ENCODE results near the gene OR2L8. TPM values are rescaled to one million over a fixed set of nuclear protein-coding genes. Genes with fewer than 3 reads are reported as not detected.
A peak's percentile ranks its signal among the peaks of the same experiment; 100 is the strongest.

The OR2L8 gene
- total RNA-seq, 1 donor: not detected

- no peak overlapping the region for H3K4me3 ChIP-seq (ENCODE audit: low read depth, low read length)
- TF ChIP-seq CTCF (IDR thresholded peaks at IDR 0.05; ENCODE audit: insufficient read depth, low read depth, low read length): no peak
These were observed 12.2 kb upstream of the OR2L8 start for GRCh38 chr1:247936415-247936814.

DNA sequence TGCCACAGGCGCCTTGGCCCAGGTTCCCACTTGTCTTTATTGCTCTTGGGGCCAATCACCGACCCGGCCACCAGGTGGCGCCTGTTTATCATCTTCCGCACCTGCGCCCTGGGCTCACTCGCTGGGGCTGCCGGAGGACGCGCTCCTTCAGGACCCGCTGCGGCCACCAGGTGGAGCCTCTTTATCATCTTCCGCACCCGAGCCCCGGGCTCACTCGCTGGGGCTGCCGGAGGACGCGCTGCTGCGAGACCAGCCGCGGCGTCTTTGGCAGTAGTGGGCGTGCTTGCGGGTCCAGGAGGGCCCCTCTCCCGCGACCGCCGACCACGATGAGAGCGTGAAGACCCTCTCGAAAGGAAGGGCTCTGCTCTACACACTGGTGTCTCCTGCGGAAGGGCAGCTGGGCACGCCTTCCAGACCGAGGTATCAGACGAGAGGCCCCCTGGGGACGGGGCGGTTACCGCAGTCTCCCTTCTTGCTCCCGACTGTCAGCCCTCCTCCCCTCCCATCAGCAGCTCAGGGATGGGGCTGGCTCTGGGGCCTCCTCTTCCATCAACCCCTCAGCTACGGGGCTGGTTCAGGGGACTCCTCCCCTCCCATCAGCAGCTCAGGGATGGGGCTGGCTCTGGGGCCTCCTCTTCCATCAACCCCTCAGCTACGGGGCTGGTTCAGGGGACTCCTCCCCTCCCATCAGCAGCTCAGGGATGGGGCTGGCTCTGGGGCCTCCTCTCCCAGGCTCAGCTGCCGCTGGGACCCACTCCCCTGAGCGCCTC lies 11.5 kb upstream of the OR2L8 start:
- peak; percentile 57 for TF ChIP-seq CTCF (IDR thresholded peaks at IDR 0.05; ENCODE audit: insufficient read depth, low read depth, low read length)
- H3K4me3 ChIP-seq (ENCODE audit: low read depth, low read length): peak overlapping the region; percentile 50
- DNase-seq (ENCODE audit: low read depth): peak; percentile 48

More at GRCh38 chr1:247936415-247936814, 12.2 kb upstream of the OR2L8 start:
- no peak for DNase-seq (ENCODE audit: low read depth)

DNA sequence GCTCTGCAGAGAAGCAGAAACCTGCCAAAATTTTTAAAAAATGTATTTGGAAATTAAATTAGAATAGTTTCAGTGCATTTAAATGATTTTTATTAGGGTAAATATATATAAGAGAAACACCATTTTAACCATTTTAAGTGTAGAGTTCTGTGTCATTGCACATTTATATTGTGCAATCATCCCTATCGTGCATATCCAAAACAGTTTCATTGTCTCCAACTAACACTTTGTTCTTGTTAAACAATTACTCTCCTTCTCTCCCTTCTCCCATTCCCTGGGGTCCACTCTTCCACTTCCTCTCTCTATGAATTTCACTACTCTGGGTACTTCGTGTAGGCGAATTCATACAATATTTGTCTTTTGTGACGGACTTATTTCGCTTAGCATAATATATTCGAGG lies 6.0 kb upstream of the OR2L8 start:
- no peak for TF ChIP-seq CTCF (IDR thresholded peaks at IDR 0.05; ENCODE audit: insufficient read depth, low read depth, low read length)
- no peak for DNase-seq (ENCODE audit: low read depth)
- H3K4me3 ChIP-seq (ENCODE audit: low read depth, low read length): no peak overlapping the region

DNA sequence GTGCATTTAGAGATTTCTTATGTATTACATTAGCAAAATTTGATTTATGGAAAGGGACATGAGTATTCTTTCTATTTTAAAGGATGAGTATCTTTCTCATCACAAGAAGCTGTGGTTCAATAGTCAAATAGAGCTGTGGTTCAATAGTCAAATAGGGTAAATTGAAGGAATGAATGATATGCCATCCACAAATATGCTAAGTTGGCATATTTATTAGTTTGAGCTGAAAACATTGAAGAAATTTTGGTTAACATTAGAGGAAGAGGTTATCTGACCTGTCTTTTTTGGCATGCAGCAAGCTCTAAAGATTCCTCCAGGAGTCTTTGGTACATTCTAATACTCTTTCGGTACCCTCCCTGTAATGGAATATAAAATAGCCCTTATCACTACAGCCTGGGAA lies 4.8 kb downstream of the OR2L8 start:
- TF ChIP-seq CTCF (IDR thresholded peaks at IDR 0.05; ENCODE audit: insufficient read depth, low read depth, low read length): no peak
- H3K4me3 ChIP-seq (ENCODE audit: low read depth, low read length): no peak overlapping the region
- no peak for DNase-seq (ENCODE audit: low read depth)

GRCh38 chr1:247961791-247962190 lies 13.1 kb downstream of the OR2L8 start:
- TF ChIP-seq CTCF (IDR thresholded peaks at IDR 0.05; ENCODE audit: insufficient read depth, low read depth, low read length): no peak
- no peak for DNase-seq (ENCODE audit: low read depth)
- no peak overlapping the region for H3K4me3 ChIP-seq (ENCODE audit: low read depth, low read length)

DNA sequence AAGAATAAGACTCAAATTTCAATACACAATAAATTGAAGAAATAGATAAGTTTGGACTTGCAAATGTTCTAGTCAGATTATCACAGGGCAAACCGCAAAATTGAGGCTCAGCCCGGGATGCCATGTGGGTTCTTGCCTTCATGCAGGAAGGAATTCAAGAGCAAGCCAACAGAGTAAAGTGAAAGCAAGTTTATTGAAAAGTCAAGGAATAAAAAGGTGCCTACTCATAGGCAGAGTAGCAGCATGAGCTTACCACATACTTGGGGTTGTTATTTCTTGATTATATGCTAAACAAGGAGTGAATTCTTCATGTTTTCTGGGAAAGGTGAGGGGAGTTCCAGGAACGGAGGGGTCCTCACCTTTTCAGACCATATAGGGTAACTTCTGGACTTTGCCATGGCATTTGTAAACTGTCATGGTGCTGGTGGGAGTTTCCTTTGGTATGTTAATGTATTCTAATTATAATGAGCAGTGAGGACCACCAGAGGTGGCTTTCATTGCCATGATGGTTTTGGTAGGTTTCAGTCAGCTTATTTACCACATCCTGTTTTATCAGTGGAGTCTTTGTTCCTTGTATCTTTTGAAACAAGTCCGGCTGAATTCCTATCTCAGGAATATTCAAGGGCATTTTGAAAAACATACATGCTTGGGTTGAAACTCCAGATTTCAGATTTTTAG lies 14.4 kb downstream of the OR2L8 start:
- DNase-seq (ENCODE audit: low read depth): no peak
- TF ChIP-seq CTCF (IDR thresholded peaks at IDR 0.05; ENCODE audit: insufficient read depth, low read depth, low read length): no peak
- H3K4me3 ChIP-seq (ENCODE audit: low read depth, low read length): no peak overlapping the region

All from fibroblast of villous mesenchyme (primary cell).